Kidney (tissue), 14 donors: ENCODE measurements around the gene ZNF672. TPM values are rescaled to one million over a fixed set of nuclear protein-coding genes. Genes with fewer than 3 reads are reported as not detected.
"Not testable (repeated sequence)": the region's sequence is repeated elsewhere in the genome, so short reads cannot be mapped to it uniquely, and the experiment has no call there.

ENCODE experiments used
- DNase-seq, 5 donors: peaks; one replicate each; pipeline ENCODE4 v3.0.0-alpha.2; 2013 to 2020
- FAIRE-seq: peaks from 2 replicates; lab custom pipeline; 2012; peaks lifted over from hg19 to GRCh38; lab: Jason Lieb, UNC
- H3K27ac ChIP-seq, 2 donors: one replicate each; pipeline ENCODE4 v1.7.0; 2013; ENCODE audit warnings: low read depth in 2 of 2, low read length in 2 of 2, inconsistent platforms in 1 of 2
- H3K27me3 ChIP-seq: one replicate; pipeline ENCODE4 v1.7.1; 2013; ENCODE audit warnings: low read length, inconsistent platforms; ENCODE audit not compliant: control insufficient read depth, insufficient read depth
- H3K36me3 ChIP-seq, 3 donors: one replicate each; pipeline versions ENCODE4 v1.7.0 to v1.7.1; 2013; ENCODE audit warnings: low read length in 3 of 3, control low read depth in 1 of 3, inconsistent platforms in 1 of 3; ENCODE audit not compliant: insufficient read depth in 3 of 3, control insufficient read depth in 2 of 3
- H3K4me1 ChIP-seq, 3 donors: one replicate each; pipeline versions ENCODE4 v1.7.0 to v1.7.1; 2013; ENCODE audit warnings: low read length in 3 of 3, inconsistent platforms in 1 of 3, low read depth in 1 of 3; ENCODE audit not compliant: control insufficient read depth in 2 of 3, insufficient read depth in 2 of 3
- H3K4me3 ChIP-seq, 3 donors: one replicate each; pipeline versions ENCODE4 v1.7.0 to v1.8.1; 2013; ENCODE audit warnings: low read length in 3 of 3, control low read depth in 1 of 3, inconsistent platforms in 1 of 3
- H3K9ac ChIP-seq, 3 donors: one replicate each; pipeline versions ENCODE4 v1.7.0 to v1.7.1; 2013; ENCODE audit warnings: low read length in 3 of 3, control low read depth in 1 of 3, inconsistent platforms in 1 of 3
- H3K9me3 ChIP-seq, 3 donors: one replicate each; pipeline versions ENCODE4 v1.7.0 to v1.7.1; 2013; ENCODE audit warnings: low read length in 3 of 3, control low read depth in 1 of 3, inconsistent platforms in 1 of 3; ENCODE audit not compliant: control insufficient read depth in 2 of 3, insufficient read depth in 1 of 3
- intact Hi-C: fragments of 100-400 bp; cut with DNase I; formaldehyde crosslinking; loops from one replicate; pipeline ENCODE4 v1.11.1; 2022
- polyA plus RNA-seq: library from polyadenylated mRNA; stranded (reverse); fragments of 350-450 nt; fragmentation: Illumina TruSeq; extraction: RNeasy Lipid Tissue Mini Kit (QIAGEN cat#74804); gene quantifications from one replicate; pipeline ENCODE4 v1.2.3, GENCODE V29; 2014; ENCODE audit warnings: low read depth, low replicate concordance; ENCODE audit not compliant: insufficient read depth
- total RNA-seq: library from RNA; stranded (reverse); fragmentation: NEBNext Ultra II Directional; extraction: Animal tissue kit (Norgen Biotek cat#: 25700); gene quantifications from one replicate; pipeline ENCODE4 v1.2.1, GENCODE V29; 2021
- TF ChIP-seq, protein P1 (sequence below): IDR thresholded peaks from 3 replicates; pipeline ENCODE4 v1.5.1; 2012; ENCODE audit warnings: mild to moderate bottlenecking, moderate library complexity, borderline replicate concordance; ENCODE audit not compliant: insufficient read depth; ENCODE audit errors: extremely low read depth
- donor health status: control.
- donor health status: control.
- donor health status: control.
- donor health status: control.
- donor health status: control.
- donor health status: DM: yes; HTN: yes; CAD: no.
- donor health status: Normal renal cell carcinoma (clear cell type).

ZNF672 gene
- total and polyA plus RNA-seq, 2 donors from 2014 or later, result 25.0 to 28.6 TPM

DNA sequence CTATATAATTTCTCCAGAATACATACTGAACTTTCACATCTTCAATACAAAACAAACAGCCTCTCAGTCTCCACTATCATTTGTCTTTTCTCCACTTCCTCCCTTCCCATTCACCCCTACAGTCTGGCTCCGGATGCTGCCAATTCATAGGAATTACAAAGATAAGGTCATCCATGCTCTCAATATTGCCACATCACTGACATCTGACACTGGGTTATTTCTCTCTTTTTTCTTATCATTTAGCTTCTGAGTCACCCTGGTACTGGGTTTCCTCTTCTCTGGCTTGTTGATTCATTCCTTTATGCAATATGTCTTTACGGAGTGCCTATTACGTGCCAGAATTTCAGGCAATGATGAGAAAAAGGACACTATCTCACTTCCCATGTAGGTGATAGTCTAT lies 9.2 kb upstream of the ZNF672 start:
- intact Hi-C loops, result no loop called here
- DNase-seq (no peak), FAIRE-seq (no peak)
- Histone ChIP-seq H3K27me3 (no peaks in the 10 kb centered on the region), H3K9ac (no peak overlapping the region), H3K27ac (no peak overlapping the region), H3K36me3 (no peaks in the 10 kb centered on the region), H3K4me1 (peaks cover 2 to 22% (median 11%) of the 10 kb centered on the region in 3 donors), H3K9me3 (no peaks in the 10 kb centered on the region), H3K4me3 (no peak overlapping the region)
- TF ChIP-seq, protein P1, sequence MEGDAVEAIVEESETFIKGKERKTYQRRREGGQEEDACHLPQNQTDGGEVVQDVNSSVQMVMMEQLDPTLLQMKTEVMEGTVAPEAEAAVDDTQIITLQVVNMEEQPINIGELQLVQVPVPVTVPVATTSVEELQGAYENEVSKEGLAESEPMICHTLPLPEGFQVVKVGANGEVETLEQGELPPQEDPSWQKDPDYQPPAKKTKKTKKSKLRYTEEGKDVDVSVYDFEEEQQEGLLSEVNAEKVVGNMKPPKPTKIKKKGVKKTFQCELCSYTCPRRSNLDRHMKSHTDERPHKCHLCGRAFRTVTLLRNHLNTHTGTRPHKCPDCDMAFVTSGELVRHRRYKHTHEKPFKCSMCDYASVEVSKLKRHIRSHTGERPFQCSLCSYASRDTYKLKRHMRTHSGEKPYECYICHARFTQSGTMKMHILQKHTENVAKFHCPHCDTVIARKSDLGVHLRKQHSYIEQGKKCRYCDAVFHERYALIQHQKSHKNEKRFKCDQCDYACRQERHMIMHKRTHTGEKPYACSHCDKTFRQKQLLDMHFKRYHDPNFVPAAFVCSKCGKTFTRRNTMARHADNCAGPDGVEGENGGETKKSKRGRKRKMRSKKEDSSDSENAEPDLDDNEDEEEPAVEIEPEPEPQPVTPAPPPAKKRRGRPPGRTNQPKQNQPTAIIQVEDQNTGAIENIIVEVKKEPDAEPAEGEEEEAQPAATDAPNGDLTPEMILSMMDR, result no peak

GRCh38 chr1:248830718-248831017 lies 7.4 kb upstream of the ZNF672 start:
- H3K4me3 ChIP-seq, FAIRE-seq, H3K36me3 ChIP-seq, DNase-seq, intact Hi-C loops, H3K27ac ChIP-seq, H3K27me3 ChIP-seq, H3K9me3 ChIP-seq, H3K4me1 ChIP-seq, H3K9ac ChIP-seq: not testable (repeated sequence)

GRCh38 chr1:248831842-248832241 lies 6.2 kb upstream of the ZNF672 start:
- Histone ChIP-seq H3K4me1 (peaks cover 0 to 5% (median under 1%) of the 10 kb centered on the region in 3 donors), H3K9me3 (no peaks in the 10 kb centered on the region), H3K27ac (no peak overlapping the region), H3K36me3 (no peaks in the 10 kb centered on the region), H3K27me3 (no peaks in the 10 kb centered on the region), H3K9ac (no peak overlapping the region), H3K4me3 (no peak overlapping the region)
- intact Hi-C loops, result no loop called here
- TF ChIP-seq, protein P1, result no peak
- FAIRE-seq (no peak), DNase-seq (no peak)

GRCh38 chr1:248834343-248834940 lies 3.6 kb upstream of the ZNF672 start:
- H3K27ac ChIP-seq, result no peak overlapping the region
- intact Hi-C loops, result no loop called here
- no peak overlapping the region for H3K4me3 ChIP-seq
- no peaks in the 10 kb centered on the region for H3K36me3 ChIP-seq
- no peak for FAIRE-seq
- H3K9ac ChIP-seq, result no peak overlapping the region
- H3K27me3 ChIP-seq, result no peaks in the 10 kb centered on the region
- TF ChIP-seq, protein P1, result no peak
- DNase-seq, result peak in 2 of 5 donors; percentile 38 to 46
- peaks cover 0 to 10% (median 6%) of the 10 kb centered on the region in 3 donors for H3K4me1 ChIP-seq
- no peaks in the 10 kb centered on the region for H3K9me3 ChIP-seq
